ENCODE results near the gene LCN12. TPM values are rescaled to one million over a fixed set of nuclear protein-coding genes. Genes with fewer than 3 reads are reported as not detected.

LCN12 gene
- total RNA-seq, 1 donor from 2014 or later = not detected

Other genes starting within 250 kb of the LCN12 start
- 152 and 177 TPM in 2 replicates for gene DIPK1B, start 239.7 kb upstream of the LCN12 start, total RNA-seq
- under 0.01 TPM in 1 of 2 replicates, not detected in the other for gene LCN10, start 209.3 kb upstream of the LCN12 start, total RNA-seq
- gene LCN6, start 203.7 kb upstream of the LCN12 start, total RNA-seq = not detected in 2 replicates
- not detected in 2 replicates for gene LCN8, start 194.0 kb upstream of the LCN12 start, total RNA-seq
- not detected in 2 replicates for gene LCN15, start 187.8 kb upstream of the LCN12 start, total RNA-seq
- gene TMEM141, start 160.9 kb upstream of the LCN12 start, total RNA-seq = 47.5 and 73.2 TPM in 2 replicates
- gene CCDC183, start 155.9 kb upstream of the LCN12 start, total RNA-seq = 0.18 and 0.26 TPM in 2 replicates
- gene RABL6, start 144.3 kb upstream of the LCN12 start, total RNA-seq = 85.5 and 96.1 TPM in 2 replicates
- gene AJM1, start 109.8 kb upstream of the LCN12 start, total RNA-seq = 0.66 and 0.78 TPM in 2 replicates
- 150 and 171 TPM in 2 replicates for gene PHPT1, start 102.9 kb upstream of the LCN12 start, total RNA-seq
- 0.86 and 2.1 TPM in 2 replicates for gene MAMDC4, start 99.9 kb upstream of the LCN12 start, total RNA-seq
- gene EDF1, start 86.0 kb upstream of the LCN12 start, total RNA-seq = 279 and 309 TPM in 2 replicates
- 12.7 and 23.9 TPM in 2 replicates for gene TRAF2, start 65.8 kb upstream of the LCN12 start, total RNA-seq
- 171 and 182 TPM in 2 replicates for gene FBXW5, start 7.5 kb upstream of the LCN12 start, total RNA-seq
- 0.67 TPM in 1 of 2 replicates, not detected in the other for gene C8G, start 7.0 kb upstream of the LCN12 start, total RNA-seq
- not detected in 2 replicates for gene PTGDS, start 25.2 kb downstream of the LCN12 start, total RNA-seq
- not detected in 2 replicates for gene LCNL1, start 30.7 kb downstream of the LCN12 start, total RNA-seq
- gene PAXX, start 40.1 kb downstream of the LCN12 start, total RNA-seq = 17.8 and 18.0 TPM in 2 replicates
- 0.33 and 0.46 TPM in 2 replicates for gene CLIC3, start 44.3 kb downstream of the LCN12 start, total RNA-seq
- 7.9 and 15.7 TPM in 2 replicates for gene ABCA2, start 76.0 kb downstream of the LCN12 start, total RNA-seq
- gene FUT7, start 79.8 kb downstream of the LCN12 start, total RNA-seq = not detected in 2 replicates
- 31.2 and 33.0 TPM in 2 replicates for gene NPDC1, start 93.9 kb downstream of the LCN12 start, total RNA-seq
- gene ENTPD2, start 101.8 kb downstream of the LCN12 start, total RNA-seq = not detected in 2 replicates
- gene SAPCD2, start 118.3 kb downstream of the LCN12 start, total RNA-seq = 17.6 and 31.1 TPM in 2 replicates
- 15.4 and 17.0 TPM in 2 replicates for gene UAP1L1, start 125.2 kb downstream of the LCN12 start, total RNA-seq
- 58.1 and 76.7 TPM in 2 replicates for gene MAN1B1, start 134.7 kb downstream of the LCN12 start, total RNA-seq
- gene DPP7, start 162.5 kb downstream of the LCN12 start, total RNA-seq = 73.7 and 133 TPM in 2 replicates
- 0.04 and 0.26 TPM in 2 replicates for gene GRIN1, start 186.9 kb downstream of the LCN12 start, total RNA-seq
- gene LRRC26, start 217.8 kb downstream of the LCN12 start, total RNA-seq = not detected in 2 replicates
- not detected in 2 replicates for gene TMEM210, start 219.8 kb downstream of the LCN12 start, total RNA-seq
- 24.4 and 30.5 TPM in 2 replicates for gene ANAPC2, start 236.3 kb downstream of the LCN12 start, total RNA-seq
- gene SSNA1, start 236.4 kb downstream of the LCN12 start, total RNA-seq = 107 and 115 TPM in 2 replicates
- gene TPRN, start 248.5 kb downstream of the LCN12 start, total RNA-seq = 5.1 and 6.4 TPM in 2 replicates